ENCODE results near the gene CTNNBIP1.

CTNNBIP1 gene

GRCh38 chr1:9882296-9882944 lies 27.6 kb downstream of the CTNNBIP1 start:
- in situ Hi-C loops (cut with HindIII; ENCODE audit: low sequenced_read_pairs), result loop anchor here (25.0 kb wide), 1 partner anchor 95 kb away; no protein-coding TSS in a partner anchor

- in situ Hi-C loops (cut with HindIII; ENCODE audit: low sequenced_read_pairs), result loop anchor here (25.0 kb wide), 1 partner anchor 95 kb away; no protein-coding TSS in a partner anchor
Measured at GRCh38 chr1:9881838-9882249, 28.2 kb downstream of the CTNNBIP1 start.

GRCh38 chr1:9878404-9878803 lies 31.7 kb downstream of the CTNNBIP1 start:
- in situ Hi-C loops (cut with HindIII; ENCODE audit: low sequenced_read_pairs), result loop anchor here (25.0 kb wide), 1 partner anchor 91 kb away; no protein-coding TSS in a partner anchor

- in situ Hi-C loops (cut with HindIII; ENCODE audit: low sequenced_read_pairs), result loop anchor here (25.0 kb wide), 1 partner anchor 91 kb away; no protein-coding TSS in a partner anchor
Measured at GRCh38 chr1:9877962-9878361, 32.1 kb downstream of the CTNNBIP1 start.

DNA sequence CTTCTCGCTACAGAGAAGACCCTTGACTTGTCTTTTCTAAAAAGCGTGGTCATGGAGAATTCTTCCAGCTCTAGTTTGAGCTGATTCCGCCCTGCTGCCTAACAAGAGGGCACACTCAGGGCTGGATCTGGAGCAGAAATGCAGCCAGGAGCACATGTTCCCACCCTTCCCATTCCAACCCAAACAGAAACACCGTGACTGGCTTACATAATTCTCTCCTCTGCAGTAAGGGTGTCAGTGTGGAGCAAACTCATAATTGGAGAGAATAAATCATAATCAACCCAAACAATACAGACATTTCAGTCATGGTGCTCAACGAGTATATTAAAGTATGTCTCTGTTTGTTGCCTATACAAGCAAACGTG lies 34.5 kb downstream of the CTNNBIP1 start:
- in situ Hi-C loops (cut with HindIII; ENCODE audit: low sequenced_read_pairs), result loop anchor here (25.0 kb wide), 1 partner anchor 88 kb away; no protein-coding TSS in a partner anchor

- in situ Hi-C loops (cut with HindIII; ENCODE audit: low sequenced_read_pairs), result loop anchor here (25.0 kb wide), 1 partner anchor 88 kb away; no protein-coding TSS in a partner anchor
Measured at GRCh38 chr1:9874959-9875635, 35.0 kb downstream of the CTNNBIP1 start.

DNA sequence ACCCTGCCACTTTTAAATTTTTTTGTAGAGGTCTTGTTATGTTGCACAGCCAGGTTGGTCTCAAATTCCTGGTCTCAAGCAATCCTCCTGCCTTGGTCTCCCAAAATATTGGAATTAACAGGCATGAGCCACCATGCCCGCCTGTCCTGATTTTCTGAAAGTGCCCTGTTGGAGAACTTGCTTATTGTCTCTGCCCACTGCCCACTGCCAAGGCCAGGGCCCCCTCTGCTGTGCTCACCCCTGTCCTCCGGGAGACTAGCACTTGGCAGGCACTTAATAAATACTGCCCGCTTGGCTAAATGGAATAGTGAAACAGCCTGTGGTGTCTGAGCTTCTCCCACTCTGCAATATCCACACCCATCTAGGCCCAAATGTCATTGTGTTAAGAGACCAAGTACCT lies 35.7 kb downstream of the CTNNBIP1 start:
- in situ Hi-C loops (cut with HindIII; ENCODE audit: low sequenced_read_pairs), result no loop called here

GRCh38 chr1:9873992-9874391 lies 36.1 kb downstream of the CTNNBIP1 start:
- in situ Hi-C loops (cut with HindIII; ENCODE audit: low sequenced_read_pairs), result no loop called here

- in situ Hi-C loops (cut with HindIII; ENCODE audit: low sequenced_read_pairs), result no loop called here
Measured at GRCh38 chr1:9873385-9873784, 36.7 kb downstream of the CTNNBIP1 start.

DNA sequence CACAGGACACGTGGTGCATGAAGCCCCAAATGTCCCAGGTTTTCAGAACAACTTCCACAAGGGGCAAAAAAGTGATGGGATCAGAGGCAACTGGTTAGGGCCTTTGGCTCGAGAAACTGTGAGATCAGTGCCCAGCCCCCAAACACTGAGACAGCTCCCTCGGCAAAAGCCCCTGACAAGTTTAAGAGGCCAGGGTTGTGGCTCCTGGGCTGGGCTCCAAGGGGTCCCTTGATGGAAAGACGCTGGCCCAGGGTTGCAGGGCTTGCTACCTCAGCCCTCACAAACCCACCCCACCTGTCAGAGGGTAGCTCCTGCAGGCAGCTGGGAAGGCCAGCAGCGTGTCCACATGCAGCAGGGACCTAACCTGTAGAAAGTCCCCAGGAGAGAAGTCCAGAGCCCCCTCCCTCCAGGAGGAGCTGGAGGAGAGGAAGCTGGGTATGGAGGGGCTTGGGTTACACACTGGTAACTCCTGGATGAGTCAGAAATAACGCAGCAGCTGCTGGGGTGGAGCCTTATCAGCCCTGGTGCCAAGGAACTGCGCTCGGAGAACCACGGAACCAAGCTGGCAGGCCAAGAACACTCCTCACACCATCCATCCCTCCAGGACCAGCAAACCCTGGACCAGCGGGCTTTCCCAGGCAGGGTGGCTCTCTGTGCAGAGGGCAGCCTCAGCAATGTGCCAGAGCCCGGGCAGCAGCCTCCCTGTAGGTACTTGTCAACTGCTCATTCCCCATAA lies 37.5 kb downstream of the CTNNBIP1 start:
- in situ Hi-C loops (cut with HindIII; ENCODE audit: low sequenced_read_pairs), result no loop called here

DNA sequence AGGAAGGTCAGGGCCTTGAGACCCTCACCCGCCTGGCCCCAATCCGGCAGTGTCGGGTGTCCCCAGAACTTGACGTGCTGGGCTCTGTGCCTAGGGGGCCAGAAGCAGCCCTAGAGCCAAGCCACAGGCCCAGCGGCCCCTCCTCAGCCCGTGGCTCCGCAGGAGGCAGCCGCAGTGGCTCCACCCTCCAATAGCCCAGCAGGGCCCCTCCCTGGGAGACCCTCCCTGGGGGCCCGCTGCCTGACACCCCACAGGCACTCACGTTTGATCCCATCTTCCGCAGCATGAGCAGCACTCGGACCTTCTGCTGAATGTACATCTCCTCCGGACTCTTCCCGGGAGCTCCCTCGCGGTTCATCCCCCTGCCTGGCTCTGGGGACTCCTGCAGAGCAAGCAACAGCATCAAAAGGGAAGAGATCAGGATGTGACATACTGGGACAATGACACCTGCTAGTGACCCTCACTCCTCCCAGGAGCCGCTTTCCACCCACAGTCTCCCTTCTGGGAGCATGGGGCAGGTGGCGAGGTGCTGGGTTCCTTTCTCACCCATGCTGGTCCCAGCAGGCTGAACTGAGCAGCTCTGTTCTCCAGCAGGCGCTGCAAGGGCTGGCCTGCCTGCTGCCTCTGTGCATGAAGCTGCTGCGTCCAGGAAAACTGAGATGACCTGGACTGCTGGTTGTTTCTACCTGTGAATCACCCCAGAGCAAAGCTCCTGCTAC lies 38.2 kb downstream of the CTNNBIP1 start:
- in situ Hi-C loops (cut with HindIII; ENCODE audit: low sequenced_read_pairs), result no loop called here

DNA sequence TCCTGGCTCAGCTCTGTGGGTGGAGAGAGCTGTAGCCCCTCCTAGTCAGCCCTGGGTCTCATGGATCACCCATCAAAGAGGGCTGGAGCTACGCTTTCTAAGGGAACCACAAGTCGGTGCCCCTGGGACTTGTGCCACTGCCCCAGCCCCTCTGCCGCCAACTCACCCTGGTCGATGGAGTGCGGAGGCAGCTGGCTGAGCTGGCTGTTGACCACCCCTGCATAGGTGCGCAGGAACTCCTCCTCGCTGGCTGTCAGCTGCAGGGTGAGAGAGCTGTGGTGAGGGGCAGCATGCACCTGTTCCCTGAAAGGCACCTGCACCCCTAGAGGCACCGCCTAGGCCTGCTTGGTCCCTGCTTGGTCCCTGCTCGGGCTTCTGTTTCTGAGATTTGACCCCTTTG lies 39.0 kb downstream of the CTNNBIP1 start:
- in situ Hi-C loops (cut with HindIII; ENCODE audit: low sequenced_read_pairs), result no loop called here

DNA sequence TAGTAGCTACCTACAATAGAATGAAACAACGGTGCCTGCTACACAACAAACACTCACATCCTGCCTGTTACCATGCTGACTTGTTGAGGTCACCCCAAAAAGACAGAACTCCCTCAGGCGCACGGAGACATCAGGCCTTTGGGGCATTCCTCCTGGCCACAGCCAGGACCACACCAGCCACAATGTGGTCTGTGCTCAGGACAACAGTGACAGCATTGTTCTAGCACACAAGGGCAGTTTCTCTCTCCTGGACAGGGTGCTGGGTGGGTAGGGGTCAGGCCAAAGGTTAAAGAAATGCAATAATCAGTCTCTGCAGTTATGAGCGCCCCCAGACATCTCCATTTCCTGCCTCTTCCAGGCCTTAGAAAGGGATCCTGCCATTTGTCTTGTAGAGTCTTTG lies 39.5 kb downstream of the CTNNBIP1 start:
- in situ Hi-C loops (cut with HindIII; ENCODE audit: low sequenced_read_pairs), result no loop called here

- in situ Hi-C loops (cut with HindIII; ENCODE audit: low sequenced_read_pairs), result no loop called here
Measured at GRCh38 chr1:9869831-9870251, 40.2 kb downstream of the CTNNBIP1 start.

GRCh38 chr1:9868244-9868590 lies 41.9 kb downstream of the CTNNBIP1 start:
- in situ Hi-C loops (cut with HindIII; ENCODE audit: low sequenced_read_pairs), result no loop called here

GRCh38 chr1:9867408-9868243 lies 42.4 kb downstream of the CTNNBIP1 start:
- in situ Hi-C loops (cut with HindIII; ENCODE audit: low sequenced_read_pairs), result no loop called here

GRCh38 chr1:9866836-9867235 lies 43.2 kb downstream of the CTNNBIP1 start:
- in situ Hi-C loops (cut with HindIII; ENCODE audit: low sequenced_read_pairs), result no loop called here

DNA sequence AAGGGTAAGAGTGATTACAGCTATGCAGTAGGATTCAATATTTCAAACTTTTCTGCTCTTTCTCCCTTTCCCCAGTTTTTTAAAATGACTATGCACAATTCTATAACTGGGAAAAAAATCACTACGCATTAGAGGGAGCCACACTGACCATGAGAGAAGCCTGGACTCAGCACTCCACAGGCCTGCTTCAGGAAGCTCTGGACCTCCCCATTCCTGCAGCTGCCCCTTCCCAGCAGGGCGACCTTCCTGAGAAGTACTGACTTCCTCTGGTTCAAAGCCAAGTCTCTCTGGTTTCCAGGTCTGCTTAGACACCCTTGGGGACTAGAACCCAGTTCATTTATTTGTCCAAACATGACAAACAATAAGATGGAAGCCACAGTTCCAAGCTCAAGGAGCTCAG lies 44.3 kb downstream of the CTNNBIP1 start:
- in situ Hi-C loops (cut with HindIII; ENCODE audit: low sequenced_read_pairs), result no loop called here

- in situ Hi-C loops (cut with HindIII; ENCODE audit: low sequenced_read_pairs), result no loop called here
Measured at GRCh38 chr1:9863371-9863770, 46.7 kb downstream of the CTNNBIP1 start.

DNA sequence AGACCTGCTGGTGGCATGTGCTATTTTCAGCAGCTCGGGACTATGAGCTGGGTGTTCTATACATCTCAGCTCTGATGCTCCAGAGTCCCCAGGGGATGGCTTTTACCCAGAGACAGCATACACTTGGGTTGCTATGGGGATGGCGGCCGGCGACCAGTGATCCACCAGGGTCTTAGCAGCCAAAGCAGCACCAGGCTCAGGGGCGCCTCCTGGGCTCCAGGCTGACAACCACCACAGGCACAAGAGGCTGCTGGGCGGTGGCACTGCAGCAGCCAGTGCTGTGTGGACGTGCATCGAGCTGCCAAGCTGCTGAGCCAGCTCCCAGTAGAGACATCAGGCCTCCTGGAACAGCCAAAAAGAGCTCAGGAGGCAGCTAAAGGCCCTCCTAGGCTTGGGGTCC lies 48.7 kb downstream of the CTNNBIP1 start:
- in situ Hi-C loops (cut with HindIII; ENCODE audit: low sequenced_read_pairs), result no loop called here

Measured in DLD1 (cell line).